Measurements from ENCODE around the gene SCARB1.

Gene SCARB1

DNA sequence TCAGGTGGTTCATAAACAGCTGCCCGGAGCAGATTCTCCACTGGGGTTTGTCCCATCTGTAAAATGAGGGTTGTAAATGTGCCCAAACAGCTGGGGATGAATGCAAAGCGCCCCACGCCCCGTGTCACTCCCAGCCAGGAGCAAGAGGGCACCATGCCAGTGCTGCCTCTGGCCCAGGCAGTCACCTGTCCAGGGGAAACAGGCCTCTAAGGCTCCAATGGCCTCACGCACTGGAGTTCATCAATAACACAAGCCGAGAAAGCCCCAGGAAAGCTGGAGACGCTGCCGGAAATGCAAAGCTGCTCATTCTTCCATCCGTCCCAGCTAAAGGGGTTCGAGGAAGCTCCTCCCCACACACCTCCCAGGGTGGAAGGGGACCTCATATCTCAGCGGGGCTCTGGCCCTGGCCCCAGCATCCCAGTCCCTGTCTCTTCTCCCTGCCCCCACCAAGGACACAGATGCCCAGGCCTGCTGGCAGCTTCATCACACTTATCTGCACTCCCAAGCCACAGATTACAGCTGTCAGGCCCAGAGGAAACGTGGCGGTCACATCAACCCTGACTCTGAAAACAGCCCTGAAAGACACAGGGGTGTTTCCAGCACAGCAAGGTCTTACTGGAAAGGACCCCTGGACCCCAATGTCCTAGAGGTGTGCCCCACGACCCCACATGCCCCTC is 21.5 kb downstream of the SCARB1 start:
- Histone ChIP-seq H3K9me2 (replicated peaks; ENCODE audit: control insufficient read depth, low read length) (no peaks in the 10 kb centered on the region), H3K27me3 (ENCODE audit: control insufficient read depth, low read length) (no peaks in the 10 kb centered on the region), H3K4me3 (ENCODE audit: low read length) (no peak overlapping the region), H3K27ac (ENCODE audit: low read depth, low read length) (no peak overlapping the region), H3F3A (ENCODE audit: control insufficient read depth, insufficient read depth) (no peaks in the 10 kb centered on the region), H3K79me2 (ENCODE audit: control insufficient read depth, low read length) (peaks cover 89% of the 10 kb centered on the region), H3K4me1 (ENCODE audit: control insufficient read depth, low read length) (no peaks in the 10 kb centered on the region), H3K9me3 (ENCODE audit: control insufficient read depth, insufficient read depth, low read length) (no peaks in the 10 kb centered on the region), H4K20me1 (ENCODE audit: control insufficient read depth, insufficient read depth, low read depth, low read length) (peaks cover 9% of the 10 kb centered on the region; the same call in 1 of the 2 replicates), H3K4me2 (ENCODE audit: low read length) (no peak overlapping the region), H3K36me3 (ENCODE audit: control insufficient read depth, low read length) (peaks cover 27% of the 10 kb centered on the region)
- no peak for TF ChIP-seq EZH2phosphoT487 (IDR thresholded peaks at IDR 0.05; ENCODE audit: borderline replicate concordance, low read length)
- TF ChIP-seq, protein P1, sequence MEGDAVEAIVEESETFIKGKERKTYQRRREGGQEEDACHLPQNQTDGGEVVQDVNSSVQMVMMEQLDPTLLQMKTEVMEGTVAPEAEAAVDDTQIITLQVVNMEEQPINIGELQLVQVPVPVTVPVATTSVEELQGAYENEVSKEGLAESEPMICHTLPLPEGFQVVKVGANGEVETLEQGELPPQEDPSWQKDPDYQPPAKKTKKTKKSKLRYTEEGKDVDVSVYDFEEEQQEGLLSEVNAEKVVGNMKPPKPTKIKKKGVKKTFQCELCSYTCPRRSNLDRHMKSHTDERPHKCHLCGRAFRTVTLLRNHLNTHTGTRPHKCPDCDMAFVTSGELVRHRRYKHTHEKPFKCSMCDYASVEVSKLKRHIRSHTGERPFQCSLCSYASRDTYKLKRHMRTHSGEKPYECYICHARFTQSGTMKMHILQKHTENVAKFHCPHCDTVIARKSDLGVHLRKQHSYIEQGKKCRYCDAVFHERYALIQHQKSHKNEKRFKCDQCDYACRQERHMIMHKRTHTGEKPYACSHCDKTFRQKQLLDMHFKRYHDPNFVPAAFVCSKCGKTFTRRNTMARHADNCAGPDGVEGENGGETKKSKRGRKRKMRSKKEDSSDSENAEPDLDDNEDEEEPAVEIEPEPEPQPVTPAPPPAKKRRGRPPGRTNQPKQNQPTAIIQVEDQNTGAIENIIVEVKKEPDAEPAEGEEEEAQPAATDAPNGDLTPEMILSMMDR (IDR thresholded peaks at IDR 0.05; ENCODE audit: low read depth, low read length, poor library complexity, severe bottlenecking): no peak

DNA sequence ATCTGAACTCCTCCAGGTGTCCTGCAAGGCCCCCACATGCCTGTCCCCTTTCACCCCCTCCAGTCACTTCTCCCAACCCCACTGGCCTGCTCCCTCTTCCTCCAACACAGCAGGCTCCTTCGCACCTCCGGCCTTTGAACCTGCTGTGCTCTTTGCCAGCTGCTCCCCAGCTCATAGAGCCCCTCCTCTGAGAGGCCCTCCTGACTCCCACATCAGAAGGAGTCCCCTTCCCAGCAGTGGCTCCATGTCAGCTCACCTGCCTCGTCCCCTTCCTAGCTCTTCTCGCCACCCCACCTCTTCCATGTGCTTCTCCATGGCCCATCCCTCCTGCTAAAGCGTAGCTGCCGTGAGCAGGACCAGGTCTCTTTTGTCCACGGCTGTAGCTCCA is 22.1 kb downstream of the SCARB1 start:
- H3K79me2 ChIP-seq (ENCODE audit: control insufficient read depth, low read length): peaks cover 89% of the 10 kb centered on the region
- no peaks in the 10 kb centered on the region for H3K4me1 ChIP-seq (ENCODE audit: control insufficient read depth, low read length)
- no peak overlapping the region for H3K27ac ChIP-seq (ENCODE audit: low read depth, low read length)
- no peaks in the 10 kb centered on the region for H3K9me3 ChIP-seq (ENCODE audit: control insufficient read depth, insufficient read depth, low read length)
- no peaks in the 10 kb centered on the region for H3K27me3 ChIP-seq (ENCODE audit: control insufficient read depth, low read length)
- TF ChIP-seq, protein P1 (IDR thresholded peaks at IDR 0.05; ENCODE audit: low read depth, low read length, poor library complexity, severe bottlenecking): no peak
- TF ChIP-seq EZH2phosphoT487 (IDR thresholded peaks at IDR 0.05; ENCODE audit: borderline replicate concordance, low read length): no peak
- H3K36me3 ChIP-seq (ENCODE audit: control insufficient read depth, low read length): peaks cover 23% of the 10 kb centered on the region
- H3K4me2 ChIP-seq (ENCODE audit: low read length): no peak overlapping the region
- peaks cover 9% of the 10 kb centered on the region; the same call in 1 of the 2 replicates for H4K20me1 ChIP-seq (ENCODE audit: control insufficient read depth, insufficient read depth, low read depth, low read length)
- no peak overlapping the region for H3K4me3 ChIP-seq (ENCODE audit: low read length)
- H3F3A ChIP-seq (ENCODE audit: control insufficient read depth, insufficient read depth): no peaks in the 10 kb centered on the region
- H3K9me2 ChIP-seq (replicated peaks; ENCODE audit: control insufficient read depth, low read length): no peaks in the 10 kb centered on the region

DNA sequence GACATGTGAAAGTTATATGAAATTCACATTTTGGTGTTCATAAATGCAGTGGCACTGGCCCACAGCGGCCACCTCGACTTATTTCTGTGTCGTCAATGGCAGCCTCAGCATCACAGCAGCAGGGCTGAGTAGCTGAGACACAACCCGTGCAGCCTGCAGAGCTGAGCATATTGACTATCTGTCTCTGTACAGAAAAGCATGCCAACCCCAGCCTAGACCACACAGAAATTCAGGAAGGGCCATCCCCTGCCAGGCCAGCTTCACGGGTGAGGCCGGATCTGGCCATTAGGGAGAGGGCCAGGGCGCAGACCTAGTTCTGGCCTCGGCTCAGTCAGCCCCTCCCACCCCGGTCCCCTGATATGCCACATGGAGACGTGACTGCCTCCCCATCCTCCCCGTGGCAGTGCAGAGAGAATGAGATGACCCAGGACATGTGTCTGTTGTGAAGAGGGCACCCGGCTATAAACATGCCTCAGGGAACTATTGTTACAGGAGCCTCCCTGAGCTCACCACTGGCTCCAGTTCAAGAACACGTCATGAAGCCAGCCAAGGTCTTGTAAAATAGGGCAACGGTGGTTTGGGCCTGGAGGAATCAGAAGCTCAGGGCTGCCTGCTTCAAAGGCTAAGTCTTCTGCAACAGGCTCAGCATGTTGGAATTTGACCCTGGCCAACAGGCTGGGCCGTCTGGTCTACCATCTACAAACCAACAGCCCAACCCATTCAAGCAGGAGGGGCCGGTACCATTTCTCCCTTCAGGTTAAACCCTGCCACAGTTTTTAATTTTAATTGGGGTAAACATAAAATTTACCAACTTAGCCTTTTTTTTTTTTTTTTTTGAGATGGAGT is 25.5 kb downstream of the SCARB1 start:
- H3K79me2 ChIP-seq (ENCODE audit: control insufficient read depth, low read length): peaks cover 94% of the 10 kb centered on the region
- H3K27ac ChIP-seq (ENCODE audit: low read depth, low read length): no peak overlapping the region
- no peaks in the 10 kb centered on the region for H3K27me3 ChIP-seq (ENCODE audit: control insufficient read depth, low read length)
- TF ChIP-seq EZH2phosphoT487 (IDR thresholded peaks at IDR 0.05; ENCODE audit: borderline replicate concordance, low read length): no peak
- TF ChIP-seq, protein P1 (IDR thresholded peaks at IDR 0.05; ENCODE audit: low read depth, low read length, poor library complexity, severe bottlenecking): no peak
- peaks cover 11% of the 10 kb centered on the region; the same call in 1 of the 2 replicates for H4K20me1 ChIP-seq (ENCODE audit: control insufficient read depth, insufficient read depth, low read depth, low read length)
- H3K4me3 ChIP-seq (ENCODE audit: low read length): no peak overlapping the region
- no peak overlapping the region for H3K4me2 ChIP-seq (ENCODE audit: low read length)
- no peaks in the 10 kb centered on the region for H3F3A ChIP-seq (ENCODE audit: control insufficient read depth, insufficient read depth)
- no peaks in the 10 kb centered on the region for H3K4me1 ChIP-seq (ENCODE audit: control insufficient read depth, low read length)
- H3K9me3 ChIP-seq (ENCODE audit: control insufficient read depth, insufficient read depth, low read length): no peaks in the 10 kb centered on the region
- H3K36me3 ChIP-seq (ENCODE audit: control insufficient read depth, low read length): peaks cover 15% of the 10 kb centered on the region
- no peaks in the 10 kb centered on the region for H3K9me2 ChIP-seq (replicated peaks; ENCODE audit: control insufficient read depth, low read length)
